Renal pelvis (tissue), 4 donors: ENCODE data around the gene GRIN2A. TPM values are rescaled to one million over a fixed set of nuclear protein-coding genes. Genes with fewer than 3 reads are reported as not detected.

Experiments
- DNase-seq: peaks from one replicate; pipeline ENCODE4 v3.0.0-alpha.2; 2013
- polyA plus RNA-seq, 3 donors: library from polyadenylated mRNA; unstranded; fragments of 120-200 nt; gene quantifications; one replicate each; pipeline ENCODE4 v1.2.1, GENCODE V29; 2013; ENCODE audit not compliant: insufficient read length in 3 of 3

Gene GRIN2A
- polyA plus RNA-seq, 3 donors, result 6.5 to 7.5 (median 6.6) TPM

DNA sequence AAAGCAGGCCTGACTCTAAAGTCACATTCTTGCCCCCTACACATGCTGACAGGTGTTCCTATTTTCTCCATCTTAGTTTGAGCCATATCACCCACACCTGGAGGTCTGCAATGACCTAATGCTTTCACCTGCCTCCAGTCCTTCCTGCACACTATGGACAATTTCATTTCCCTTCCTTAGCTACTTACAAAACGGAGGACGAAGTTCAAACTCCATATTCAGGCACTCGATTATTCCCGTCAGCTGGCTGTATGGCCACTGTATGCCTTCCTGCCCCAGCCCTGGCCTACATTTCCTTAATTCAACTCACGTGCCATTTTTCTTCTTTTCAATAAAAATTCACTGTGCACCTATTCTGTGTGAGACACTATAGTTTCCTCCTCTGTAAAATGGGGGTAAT lies 44.9 kb downstream of the GRIN2A start:
- no peak for DNase-seq

DNA sequence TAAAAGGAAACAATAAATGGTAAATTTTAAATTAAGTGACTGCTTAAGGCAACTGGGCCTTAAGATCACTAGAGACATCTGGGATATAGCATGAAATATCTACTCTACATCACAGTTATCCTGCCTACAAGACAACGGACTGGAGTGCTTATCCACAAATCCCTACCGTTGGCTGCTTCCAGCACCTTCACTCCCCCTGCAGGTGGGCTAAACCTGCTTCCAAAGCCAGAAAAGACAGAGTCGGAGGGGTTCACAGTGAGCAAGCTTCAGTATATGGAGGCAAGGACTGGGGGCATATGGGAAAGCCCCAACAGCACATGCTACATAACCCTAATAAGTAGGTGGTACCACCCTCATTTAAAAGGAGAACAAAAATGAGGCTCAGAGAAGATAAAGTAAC lies 45.3 kb downstream of the GRIN2A start:
- DNase-seq, result no peak

DNA sequence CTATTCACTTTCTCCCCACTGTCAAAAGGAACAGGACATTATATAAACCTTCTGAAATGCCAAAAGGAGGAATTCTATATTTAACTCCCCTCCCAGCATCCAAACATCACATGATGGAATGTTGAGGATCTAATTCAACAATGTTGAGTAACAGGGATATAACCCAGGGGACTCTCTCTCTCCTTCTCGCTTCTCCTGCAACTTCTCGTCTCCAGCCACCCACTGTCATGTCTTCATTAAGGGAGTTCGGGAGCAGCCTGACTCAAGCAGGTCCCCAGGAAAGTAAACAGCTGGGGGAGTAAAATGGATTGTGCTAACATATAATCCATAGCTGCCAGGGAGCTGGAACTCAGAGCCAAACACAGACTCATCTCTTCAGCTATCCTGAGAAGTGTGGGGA lies 51.7 kb downstream of the GRIN2A start:
- DNase-seq, result no peak

DNA sequence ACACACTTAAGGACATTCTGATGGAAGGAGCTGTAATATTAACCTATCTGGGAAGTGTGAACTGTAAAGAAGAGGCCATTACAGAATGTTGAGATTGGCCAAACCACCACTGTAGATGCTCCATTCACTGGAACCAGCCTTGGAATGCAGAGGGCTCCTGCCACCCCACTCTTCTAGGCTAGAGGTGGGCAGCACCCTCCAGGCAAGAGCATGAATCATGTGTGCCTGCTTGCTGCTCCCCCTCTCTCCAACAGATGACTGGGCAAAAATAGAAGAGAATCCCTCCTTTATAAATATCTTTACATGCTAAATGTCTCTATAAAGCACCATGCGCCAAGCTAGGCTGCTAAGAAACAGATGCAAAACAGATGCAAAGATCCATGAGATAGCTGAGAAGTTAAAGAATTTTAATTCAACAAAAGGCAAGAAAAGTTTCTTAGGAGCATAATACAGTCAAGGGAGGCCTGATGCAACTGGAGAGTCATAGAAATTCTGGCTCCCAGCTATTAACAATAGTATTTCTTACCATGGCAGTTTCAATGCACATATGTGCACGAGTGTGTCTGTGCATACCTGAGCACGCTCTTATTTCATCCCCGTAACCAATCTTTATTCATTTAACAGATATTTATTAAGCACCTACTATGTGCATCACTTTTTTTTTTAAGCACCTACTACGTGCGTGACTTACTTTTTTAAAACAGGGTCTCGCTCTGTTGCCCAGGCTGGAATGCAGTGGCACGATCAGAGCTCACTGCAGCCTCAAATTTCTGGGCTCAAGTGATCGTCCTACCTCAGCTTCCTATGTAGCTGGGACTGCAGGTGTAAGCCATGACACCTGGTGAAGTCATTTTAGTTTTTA lies 53.6 kb downstream of the GRIN2A start:
- no peak for DNase-seq

DNA sequence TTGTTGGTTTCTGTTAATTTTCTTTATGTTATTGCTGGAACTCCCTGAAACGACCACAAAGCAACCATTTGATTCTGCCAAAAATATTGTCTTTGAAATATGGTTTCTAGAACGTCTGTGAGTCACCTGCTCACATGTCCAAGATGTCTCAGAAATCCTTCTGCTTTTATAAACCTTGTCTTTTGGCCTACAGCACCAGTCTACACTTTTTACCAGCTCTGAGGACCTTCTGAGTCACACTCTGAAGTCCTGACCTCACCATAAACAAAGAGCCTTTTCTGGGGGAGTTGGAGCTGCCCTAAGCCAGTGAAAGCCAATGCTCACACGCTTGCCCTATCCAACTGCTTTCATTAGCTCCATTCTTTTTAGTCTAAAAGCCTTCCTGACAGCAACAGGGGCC lies 55.5 kb downstream of the GRIN2A start:
- no peak for DNase-seq

DNA sequence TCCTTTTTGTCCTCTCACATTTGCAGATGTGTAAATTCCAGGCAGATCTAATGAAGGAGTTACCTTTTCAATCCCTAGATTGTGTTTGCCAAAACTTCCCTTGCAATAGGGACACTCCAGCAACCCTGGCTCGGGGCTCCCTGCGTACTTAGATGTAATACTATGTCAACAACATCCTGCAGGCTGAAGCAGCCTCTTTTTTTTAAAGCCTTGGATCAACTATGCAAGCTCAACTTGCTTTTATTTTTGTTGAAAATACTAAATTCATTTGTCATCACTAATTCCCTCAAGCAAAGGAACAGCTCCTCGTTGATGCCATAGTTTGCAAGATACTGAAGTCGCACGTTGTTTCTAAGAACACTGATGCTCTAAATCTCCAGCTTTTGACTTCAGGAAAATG lies 59.1 kb downstream of the GRIN2A start:
- DNase-seq, result no peak

DNA sequence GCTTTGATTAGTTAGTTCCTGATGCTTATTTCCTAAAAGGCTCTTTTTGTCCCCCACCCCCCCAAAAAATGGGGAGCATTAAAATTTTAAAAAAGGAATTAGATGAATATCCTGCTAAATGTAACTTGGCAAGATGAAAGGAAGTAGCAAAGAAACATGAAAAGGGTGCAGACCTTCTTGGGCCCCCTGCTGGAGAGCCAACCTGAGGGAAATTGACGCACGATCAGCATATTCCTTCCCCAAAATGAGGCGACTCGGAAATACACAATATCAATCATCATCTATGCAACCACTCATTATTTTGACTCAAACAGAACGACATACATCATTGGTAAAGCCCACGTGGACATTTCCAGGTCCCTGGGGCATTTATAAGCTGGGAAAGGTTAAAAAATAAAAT lies 59.7 kb downstream of the GRIN2A start:
- no peak for DNase-seq

DNA sequence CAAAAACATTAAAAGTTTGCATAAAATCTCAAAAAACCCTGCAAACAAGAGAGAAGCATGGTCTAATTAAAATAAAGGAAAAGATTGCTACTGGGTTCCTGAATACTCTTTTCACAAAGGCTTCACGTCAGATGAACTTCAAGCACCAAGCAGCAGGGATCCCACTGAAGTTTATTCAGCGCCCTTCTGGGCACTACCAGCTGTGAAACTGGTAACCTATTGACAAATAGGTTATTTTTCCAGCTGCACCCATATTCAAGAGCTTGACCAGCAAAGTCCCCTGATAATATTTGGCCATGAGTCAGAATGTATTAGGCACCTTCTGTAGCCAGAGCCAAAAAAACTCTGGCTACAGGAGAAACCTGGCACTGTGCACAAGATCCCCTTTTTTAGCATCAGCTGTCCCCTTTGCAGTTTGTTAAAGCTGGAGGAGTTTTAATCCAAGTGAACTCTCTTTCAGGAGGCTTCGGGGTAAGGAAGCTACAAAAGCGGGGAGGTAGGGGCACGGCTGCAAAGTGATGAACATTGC lies 60.3 kb downstream of the GRIN2A start:
- DNase-seq, result no peak

DNA sequence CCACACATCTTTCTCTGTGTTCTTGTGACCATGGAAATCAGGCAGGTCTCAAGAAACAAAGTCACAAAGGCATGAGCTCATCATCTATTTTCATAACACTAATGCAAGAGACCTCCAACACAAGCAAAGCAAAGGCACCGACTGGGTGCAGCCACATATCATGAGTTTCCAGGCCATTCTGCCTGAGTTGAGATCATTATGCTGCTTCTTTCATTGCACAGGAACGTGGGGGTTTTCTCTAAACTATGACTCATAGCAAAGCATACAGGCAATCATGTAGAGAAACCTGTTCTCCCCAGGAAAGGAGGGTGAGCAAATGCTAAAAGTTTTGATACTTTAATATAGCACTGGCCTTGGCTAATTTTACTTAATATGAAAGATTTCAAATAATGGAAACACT lies 60.7 kb downstream of the GRIN2A start:
- no peak for DNase-seq

DNA sequence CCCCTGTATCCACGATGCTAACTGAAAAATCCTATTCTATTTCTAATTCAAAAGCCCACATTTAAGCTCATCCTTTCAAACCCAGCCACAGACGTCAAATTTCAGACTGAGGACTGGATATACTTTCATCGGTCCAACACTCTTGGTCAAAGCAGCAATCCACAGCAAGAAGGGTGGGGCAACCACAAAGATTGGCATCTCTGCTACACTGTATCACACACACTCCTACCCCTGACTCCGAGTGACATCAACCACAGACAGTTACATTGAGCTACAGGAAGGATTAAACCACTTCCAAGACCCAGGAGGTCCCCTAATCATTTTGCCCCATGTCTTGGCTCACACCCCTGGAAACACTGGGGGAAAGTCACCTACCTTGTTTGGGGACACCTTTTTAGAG lies 61.3 kb downstream of the GRIN2A start:
- no peak for DNase-seq

DNA sequence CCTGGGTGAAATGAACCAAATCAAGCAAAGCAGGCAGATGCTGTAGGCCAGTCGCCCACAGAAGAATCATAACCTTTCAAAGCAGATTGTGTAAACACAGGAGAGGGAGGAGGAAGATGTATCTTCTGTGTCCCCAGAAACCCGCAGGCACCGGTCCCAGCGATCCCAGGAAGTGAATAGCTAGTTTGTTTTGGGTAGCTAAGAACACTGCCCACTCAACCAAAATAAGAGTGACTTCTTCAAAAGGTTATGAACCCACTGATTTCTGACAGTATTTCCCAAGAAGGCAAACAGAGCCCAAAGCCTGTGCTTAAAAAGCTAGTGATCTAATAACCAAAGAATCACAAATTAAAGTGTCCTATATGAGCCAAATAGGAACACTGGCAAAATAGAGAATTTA lies 67.8 kb downstream of the GRIN2A start:
- DNase-seq, result no peak

DNA sequence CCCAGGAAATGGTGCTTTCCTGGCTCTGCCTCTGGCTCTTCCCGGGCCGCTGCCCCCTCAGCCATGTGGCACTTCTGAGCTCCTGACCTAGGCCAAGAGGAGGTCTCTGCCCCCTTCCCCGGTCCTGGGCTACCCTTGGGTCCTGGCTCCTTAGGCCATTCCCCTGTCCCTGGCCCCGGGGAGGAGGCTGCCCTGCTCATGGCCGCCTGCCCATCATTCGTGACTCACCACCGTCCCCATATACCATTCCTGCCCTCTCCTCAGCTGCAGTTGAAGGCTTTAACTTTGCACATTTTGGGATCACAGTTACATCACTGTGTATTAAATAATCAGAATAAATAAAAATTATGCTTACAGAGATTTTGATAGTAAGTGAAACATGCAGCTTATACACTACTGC lies 69.0 kb downstream of the GRIN2A start:
- no peak for DNase-seq

DNA sequence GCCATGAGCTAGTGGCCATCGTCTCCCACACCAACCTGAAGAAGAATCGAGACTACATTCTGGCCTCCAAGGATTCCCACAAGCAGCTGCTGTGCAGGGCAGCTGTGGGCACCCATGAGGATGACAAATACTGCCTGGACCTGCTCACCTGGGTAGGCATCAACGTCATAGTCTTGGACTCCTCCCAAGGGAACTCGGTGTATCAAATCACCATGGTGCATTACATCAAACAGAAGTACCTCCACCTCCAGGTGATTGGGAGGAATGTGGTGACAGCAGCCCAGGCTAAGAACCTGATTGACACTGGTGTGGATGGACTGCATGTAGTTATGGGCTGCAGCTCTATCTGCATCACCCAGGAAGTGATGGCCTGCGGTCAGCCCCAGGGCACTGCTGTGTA lies 70.2 kb downstream of the GRIN2A start:
- DNase-seq, result no peak

DNA sequence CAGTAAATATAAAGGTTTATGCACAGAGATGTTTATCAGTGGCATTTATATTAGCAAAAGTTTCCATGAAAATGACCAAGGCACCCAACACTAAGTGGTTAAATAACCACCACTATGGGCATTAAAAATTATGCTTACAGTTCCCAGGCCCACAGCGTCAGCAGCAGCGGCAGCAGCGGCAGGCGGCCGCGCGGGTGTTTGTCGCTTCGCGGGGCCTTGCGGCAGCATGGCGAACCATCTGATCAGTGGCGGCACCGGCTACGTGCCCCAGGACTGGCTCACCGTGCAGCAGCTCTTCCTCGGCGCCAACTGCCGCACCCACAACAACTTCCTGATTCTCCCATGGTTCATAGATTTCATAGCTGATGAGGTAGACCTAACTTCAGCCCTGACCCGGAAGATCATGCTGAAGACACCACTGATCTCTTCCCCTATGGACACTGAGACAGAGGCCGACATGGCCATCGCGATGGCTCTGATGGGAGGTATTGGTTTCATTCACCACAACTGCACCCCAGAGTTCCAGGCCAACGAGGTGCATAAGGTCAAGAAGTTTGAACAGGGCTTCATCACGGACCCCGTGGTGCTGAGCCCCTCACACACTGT lies 71.0 kb downstream of the GRIN2A start:
- no peak for DNase-seq

DNA sequence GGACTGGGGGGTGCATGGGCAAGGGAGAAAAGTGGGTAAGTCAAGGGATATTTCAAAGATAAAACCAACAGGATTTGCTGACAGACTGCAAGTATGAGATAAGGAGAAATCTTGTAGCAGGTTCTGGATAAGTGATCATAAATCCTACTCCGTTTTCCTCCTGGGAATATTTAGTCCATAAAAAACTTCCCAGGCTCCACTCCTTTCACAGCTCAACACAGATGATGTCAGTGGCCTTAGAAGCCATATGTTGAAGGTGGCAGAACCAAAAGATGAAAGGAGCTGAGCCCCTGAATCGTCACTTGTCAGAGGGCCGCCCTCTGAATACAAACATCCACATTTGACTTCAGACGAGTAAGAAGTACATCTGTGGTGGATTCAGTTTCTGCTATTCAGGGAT lies 71.7 kb downstream of the GRIN2A start:
- no peak for DNase-seq

DNA sequence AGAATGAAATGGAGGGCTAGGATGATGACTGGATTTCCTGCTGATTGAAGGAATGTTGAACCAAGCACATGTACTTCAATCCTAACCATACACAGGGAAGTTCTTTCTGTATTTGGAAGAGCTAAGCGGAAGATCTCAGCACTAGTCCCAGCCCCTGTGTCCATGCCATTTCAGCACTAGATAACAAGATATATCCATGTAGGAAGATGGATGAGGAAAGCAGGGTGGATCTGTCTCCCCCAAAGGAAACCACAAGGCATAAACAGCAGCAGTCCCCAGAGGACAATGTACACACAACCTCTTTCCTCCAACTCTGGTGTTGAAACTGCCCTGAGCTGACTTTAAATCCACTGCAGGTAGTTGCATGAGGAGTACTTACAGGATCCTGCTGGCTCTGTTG lies 75.1 kb downstream of the GRIN2A start:
- DNase-seq, result no peak

DNA sequence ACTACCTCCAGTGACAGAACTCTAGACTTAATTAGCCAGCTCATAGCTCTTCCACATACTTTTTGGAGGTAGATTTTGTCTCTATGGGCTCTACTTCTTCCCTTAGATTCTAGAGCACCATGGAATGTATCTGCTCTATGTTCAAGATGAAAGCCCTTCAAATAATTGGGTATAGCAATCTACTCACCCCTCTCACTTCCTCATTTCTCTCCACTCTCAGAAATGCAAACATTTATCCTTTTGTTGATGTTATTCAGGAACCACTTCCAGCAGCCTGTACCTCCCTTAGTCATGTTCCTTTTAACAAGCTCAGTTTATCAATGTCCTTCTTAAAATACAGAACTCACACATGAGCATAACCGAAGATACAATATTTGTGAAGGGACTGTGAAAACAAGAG lies 78.5 kb downstream of the GRIN2A start:
- DNase-seq, result no peak

DNA sequence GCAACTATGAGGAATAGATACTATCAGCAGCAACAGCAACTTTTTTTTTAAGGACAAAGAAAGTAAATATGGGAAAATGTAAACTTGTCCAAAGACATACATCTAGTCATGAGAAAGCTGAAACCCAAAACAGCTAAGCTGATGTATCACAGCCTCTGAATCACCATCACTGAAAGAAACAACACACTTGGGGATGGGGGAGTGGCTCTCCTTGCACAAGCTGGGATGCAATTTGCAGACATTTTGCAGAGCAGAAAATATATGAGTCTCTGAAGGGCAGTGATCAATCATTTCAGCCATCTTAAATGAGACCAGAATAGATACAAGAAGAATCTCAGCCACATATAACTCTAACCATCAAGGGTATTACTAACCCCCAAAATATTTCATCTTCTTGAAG lies 79.1 kb downstream of the GRIN2A start:
- no peak for DNase-seq

DNA sequence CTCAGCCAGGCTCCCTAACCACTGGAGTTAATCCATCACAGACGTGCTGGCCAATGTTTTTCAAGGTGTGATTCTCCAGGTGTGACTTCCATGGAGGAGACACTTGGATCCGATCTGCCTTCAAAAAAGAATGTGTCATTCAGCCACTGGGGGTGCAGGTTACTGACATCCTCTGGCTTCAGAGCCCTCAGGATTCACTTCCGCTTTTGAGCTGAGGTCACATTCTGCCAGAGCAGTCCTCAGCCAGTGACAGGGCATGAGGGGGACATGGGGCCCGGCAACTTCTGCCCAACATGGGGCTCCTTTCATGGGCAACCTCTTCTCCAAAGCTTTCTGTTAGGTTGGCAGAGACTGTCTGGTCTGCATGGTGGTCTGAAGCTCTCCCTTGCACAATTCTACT lies 81.4 kb downstream of the GRIN2A start:
- no peak for DNase-seq

DNA sequence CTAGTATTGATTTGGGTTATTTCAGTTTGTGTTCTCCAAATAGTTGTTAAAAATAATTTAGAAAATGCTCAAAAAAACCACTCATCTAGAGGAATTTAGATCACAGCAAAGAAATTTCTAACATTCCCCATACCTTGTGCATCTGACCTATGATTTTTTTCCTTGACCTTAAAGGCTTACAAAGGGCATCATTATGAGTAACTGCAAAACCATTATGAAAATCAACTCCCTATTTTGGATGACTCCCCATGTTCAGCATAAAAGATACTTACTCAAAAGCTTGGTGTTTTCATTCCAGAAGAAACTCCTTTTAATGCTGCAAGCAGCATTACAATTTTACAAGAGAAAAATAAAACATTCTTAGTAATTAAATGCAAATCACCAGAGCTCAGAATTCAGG lies 83.2 kb downstream of the GRIN2A start:
- no peak for DNase-seq

DNA sequence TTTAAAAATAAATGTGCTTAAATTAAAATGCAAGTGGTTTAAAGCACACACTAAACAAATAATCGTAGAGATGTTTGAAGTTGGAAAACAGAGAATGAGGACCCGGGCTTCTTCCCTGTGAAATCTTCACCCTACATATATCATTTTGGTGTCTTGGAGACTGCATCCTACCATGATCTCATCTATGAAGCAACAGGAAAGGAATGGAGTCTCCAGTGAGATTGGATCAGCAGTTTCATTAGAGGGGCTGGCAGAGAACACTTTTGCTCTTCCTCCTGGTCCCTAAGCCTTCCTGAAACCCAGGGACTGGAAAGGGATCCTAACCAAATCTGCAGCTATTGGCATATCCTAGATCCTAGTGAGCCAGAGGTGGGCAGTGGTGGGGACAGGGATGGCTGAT lies 85.0 kb downstream of the GRIN2A start:
- DNase-seq, result no peak

DNA sequence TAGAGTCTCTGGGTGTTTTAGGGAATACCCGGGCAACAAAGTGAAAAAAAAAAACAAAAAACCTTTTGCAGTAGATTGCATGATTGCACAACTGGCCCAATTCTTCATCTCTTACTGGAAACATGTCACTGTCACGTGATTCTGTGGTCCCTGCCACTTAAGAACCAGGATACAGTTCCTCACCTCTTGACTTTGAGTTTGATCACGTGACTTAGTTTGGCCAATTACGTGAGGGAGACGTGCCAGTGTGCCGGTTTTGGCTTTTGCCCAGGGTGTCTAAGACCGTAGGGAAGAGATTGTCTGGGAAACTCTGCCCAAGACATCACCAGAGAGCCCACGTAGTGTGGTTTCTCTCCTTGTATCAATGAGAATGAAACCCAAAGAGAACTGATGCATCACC lies 88.7 kb downstream of the GRIN2A start:
- DNase-seq, result no peak

DNA sequence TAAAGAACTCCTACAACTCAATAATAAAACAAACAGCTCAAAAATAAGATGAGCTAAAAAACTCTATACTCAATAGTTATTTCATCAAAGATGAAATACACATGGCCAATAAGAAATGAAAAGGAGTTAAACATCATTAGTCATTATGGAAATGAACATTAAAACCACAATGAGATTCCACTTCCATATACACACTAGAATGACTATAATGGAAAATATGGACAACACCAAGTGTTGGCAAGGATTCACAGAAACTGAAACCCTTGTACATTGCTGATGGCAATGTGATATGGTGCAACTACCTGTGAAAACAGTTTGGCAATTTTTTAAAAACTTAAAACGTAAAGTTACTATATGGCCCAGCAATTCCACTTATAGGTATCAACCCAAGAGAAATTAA lies 91.4 kb downstream of the GRIN2A start:
- no peak for DNase-seq

DNA sequence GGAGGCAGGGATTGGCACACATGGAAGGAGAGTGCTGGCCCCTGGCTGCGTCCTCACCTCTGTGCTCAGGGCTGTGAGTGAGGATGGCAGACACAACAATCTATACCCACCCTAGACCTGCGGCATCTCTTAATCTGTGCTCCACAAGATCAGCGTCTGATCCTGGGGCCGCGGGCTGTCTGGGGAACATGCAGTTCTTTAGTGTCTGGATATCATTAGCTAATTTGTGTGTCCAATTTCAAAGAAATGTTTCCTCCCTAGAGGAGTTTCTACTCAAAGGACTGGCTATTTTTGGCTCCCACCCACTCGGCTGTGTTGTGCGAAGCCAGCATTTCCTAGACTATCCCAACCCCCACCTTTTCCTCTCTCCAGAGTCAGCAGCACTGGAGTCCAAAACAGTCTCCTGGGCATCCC lies 93.8 kb downstream of the GRIN2A start:
- peak; percentile 11 for DNase-seq
